ENCODE results near the gene TRABD. TPM values are rescaled to one million over a fixed set of nuclear protein-coding genes. Genes with fewer than 3 reads are reported as not detected.

Gene TRABD
- total RNA-seq, 2 experiments from 2014 or later, result 126 to 128 TPM

GRCh38 chr22:50171319-50171964 is 14.3 kb upstream of the TRABD start:
- no peaks in the 10 kb centered on the region for H3K9me3 ChIP-seq (ENCODE audit: low read length)
- TF ChIP-seq EZH2phosphoT487 (IDR thresholded peaks at IDR 0.05; ENCODE audit: borderline replicate concordance, low read depth, low read length), result no peak
- TF ChIP-seq CTCF (conservative IDR thresholded peaks at IDR 0.05; ENCODE audit: low read length), result no peak
- no peaks in the 10 kb centered on the region for H3K36me3 ChIP-seq (ENCODE audit: insufficient read depth, low read length)
- intact Hi-C loops (cut with micrococcal nuclease; ENCODE audit: unreplicated experiment), result no loop called here
- peaks cover 14% of the 10 kb centered on the region for H3K4me1 ChIP-seq (ENCODE audit: insufficient read depth, low read length, poor library complexity, severe bottlenecking)
- no peak overlapping the region for H3K27ac ChIP-seq (ENCODE audit: low read depth, low read length, poor library complexity, severe bottlenecking)
- BruUV-seq (replicated peaks), result no TSS peak
- H3K9me2 ChIP-seq (ENCODE audit: insufficient read depth, low read length), result no peaks in the 10 kb centered on the region
- H3K4me3 ChIP-seq (ENCODE audit: low read depth, low read length, poor library complexity, severe bottlenecking), result no peak overlapping the region
- DNase-seq (ENCODE audit: low spot score), result no peak
- no peak overlapping the region for H3K4me2 ChIP-seq (ENCODE audit: low read length)
- no peak overlapping the region for H2AFZ ChIP-seq (ENCODE audit: low read length)
- H4K20me1 ChIP-seq (ENCODE audit: insufficient read depth, low read length), result no peaks in the 10 kb centered on the region
- H3K79me2 ChIP-seq (ENCODE audit: insufficient read depth, low read depth, low read length), result no peaks in the 10 kb centered on the region
- POLR2A ChIA-PET, result no interaction called here
- CTCF ChIA-PET (ENCODE audit: unreplicated experiment), result no interaction called here

GRCh38 chr22:50171965-50172421 is 13.7 kb upstream of the TRABD start:
- no peak overlapping the region for H3K27ac ChIP-seq (ENCODE audit: low read depth, low read length, poor library complexity, severe bottlenecking)
- no peaks in the 10 kb centered on the region for H4K20me1 ChIP-seq (ENCODE audit: insufficient read depth, low read length)
- ChIA-PET CTCF (ENCODE audit: unreplicated experiment) (no interaction called here), POLR2A (no interaction called here)
- no peaks in the 10 kb centered on the region for H3K79me2 ChIP-seq (ENCODE audit: insufficient read depth, low read depth, low read length)
- intact Hi-C loops (cut with micrococcal nuclease; ENCODE audit: unreplicated experiment), result no loop called here
- no peaks in the 10 kb centered on the region for H3K36me3 ChIP-seq (ENCODE audit: insufficient read depth, low read length)
- no peak overlapping the region for H3K4me3 ChIP-seq (ENCODE audit: low read depth, low read length, poor library complexity, severe bottlenecking)
- no TSS peak for BruUV-seq (replicated peaks)
- H3K4me2 ChIP-seq (ENCODE audit: low read length), result no peak overlapping the region
- no peaks in the 10 kb centered on the region for H3K9me3 ChIP-seq (ENCODE audit: low read length)
- H3K4me1 ChIP-seq (ENCODE audit: insufficient read depth, low read length, poor library complexity, severe bottlenecking), result peaks cover 14% of the 10 kb centered on the region
- H2AFZ ChIP-seq (ENCODE audit: low read length), result no peak overlapping the region
- TF ChIP-seq CTCF (conservative IDR thresholded peaks at IDR 0.05; ENCODE audit: low read length) (no peak), EZH2phosphoT487 (IDR thresholded peaks at IDR 0.05; ENCODE audit: borderline replicate concordance, low read depth, low read length) (no peak)
- no peaks in the 10 kb centered on the region for H3K9me2 ChIP-seq (ENCODE audit: insufficient read depth, low read length)
- no peak for DNase-seq (ENCODE audit: low spot score)

DNA sequence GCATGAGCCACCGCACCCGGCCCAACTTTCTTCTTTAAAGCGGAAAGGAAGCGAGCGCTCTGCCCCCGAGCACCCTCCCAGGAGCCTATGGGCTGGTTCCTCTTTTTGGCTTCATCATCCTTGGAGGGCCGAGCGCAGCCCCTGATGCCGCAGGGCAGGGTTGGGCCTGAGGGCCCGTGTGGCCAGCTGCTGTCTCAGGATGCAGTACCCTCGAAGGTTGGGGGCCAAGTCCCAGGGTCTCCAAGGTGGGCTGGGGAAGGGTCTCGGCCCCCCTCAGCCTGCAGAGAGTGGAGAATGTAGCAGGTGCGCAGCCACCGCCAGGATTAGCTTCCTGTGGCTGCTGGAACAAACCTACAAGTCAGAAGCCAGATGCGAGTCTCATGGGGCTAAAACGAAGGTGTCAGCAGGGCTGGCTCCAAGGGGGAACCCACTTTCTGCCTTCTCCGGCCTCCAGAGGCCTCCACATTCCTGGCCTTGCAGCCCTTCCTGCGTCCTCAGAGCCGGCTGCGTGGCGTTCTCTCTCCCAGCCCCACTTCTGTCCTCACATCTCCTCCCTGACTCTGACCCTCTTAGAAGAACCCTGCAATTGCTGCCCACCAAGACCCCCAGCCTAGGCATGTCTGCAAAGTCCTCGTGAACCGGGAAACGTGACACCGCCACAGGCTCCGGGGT is 12.3 kb upstream of the TRABD start:
- peak; percentile 66 for DNase-seq (ENCODE audit: low spot score)
- CTCF ChIA-PET (ENCODE audit: unreplicated experiment), result interaction anchor here (0.6 kb wide), 1 partner anchor 57 kb away, joined by 3 read pairs; no protein-coding TSS in a partner anchor
- no peak overlapping the region for H3K4me3 ChIP-seq (ENCODE audit: low read depth, low read length, poor library complexity, severe bottlenecking)

More for the DNA sequence above, 12.3 kb upstream of the TRABD start:
- H3K4me2 ChIP-seq (ENCODE audit: low read length), result peak overlapping the region; percentile 58
- BruUV-seq (replicated peaks), result no TSS peak
- H4K20me1 ChIP-seq (ENCODE audit: insufficient read depth, low read length), result no peaks in the 10 kb centered on the region
- H3K9me3 ChIP-seq (ENCODE audit: low read length), result no peaks in the 10 kb centered on the region
- H3K9me2 ChIP-seq (ENCODE audit: insufficient read depth, low read length), result no peaks in the 10 kb centered on the region
- TF ChIP-seq CTCF (conservative IDR thresholded peaks at IDR 0.05; ENCODE audit: low read length), result no peak
- TF ChIP-seq EZH2phosphoT487 (IDR thresholded peaks at IDR 0.05; ENCODE audit: borderline replicate concordance, low read depth, low read length), result no peak
- POLR2A ChIA-PET, result no interaction called here
- intact Hi-C loops (cut with micrococcal nuclease; ENCODE audit: unreplicated experiment), result no loop called here
- H3K36me3 ChIP-seq (ENCODE audit: insufficient read depth, low read length), result no peaks in the 10 kb centered on the region
- H3K79me2 ChIP-seq (ENCODE audit: insufficient read depth, low read depth, low read length), result no peaks in the 10 kb centered on the region
- H3K27ac ChIP-seq (ENCODE audit: low read depth, low read length, poor library complexity, severe bottlenecking), result peak overlapping the region; percentile 21
- no peak overlapping the region for H2AFZ ChIP-seq (ENCODE audit: low read length)
- peaks cover 14% of the 10 kb centered on the region for H3K4me1 ChIP-seq (ENCODE audit: insufficient read depth, low read length, poor library complexity, severe bottlenecking)

Data from OCI-LY7 (cell line).